Gastrocnemius medialis (tissue), 4 donors: Measurements from ENCODE around the gene CDH23. TPM values are rescaled to one million over a fixed set of nuclear protein-coding genes. Genes with fewer than 3 reads are reported as not detected.

Source experiments
- ATAC-seq, 2 donors: fragments of 150-250 bp; one replicate each; pipeline ENCODE4 v1.9.1; 2016
- DNase-seq, 2 donors: peaks; one replicate each; pipeline ENCODE4 v3.0.0-alpha.2; 2019
- H3K27ac ChIP-seq, 4 donors: fragments of 200-600 bp; sonication (generic); 1 replicate in 1 of 4; 2 replicates in 3 of 4; pipeline ENCODE4 v1.5.1; 2016 to 2018; ENCODE audit warnings: mild to moderate bottlenecking in 2 of 4, moderate library complexity in 1 of 4
- H3K27me3 ChIP-seq, 3 donors: fragments of 200-600 bp; sonication (generic) in 2 of 3; 1 replicate in 1 of 3; 2 replicates in 2 of 3; pipeline versions ENCODE4 v1.5.1 to v1.6.0; 2016 to 2019; ENCODE audit warnings: mild to moderate bottlenecking in 1 of 3, moderate library complexity in 1 of 3
- H3K36me3 ChIP-seq, 2 donors: fragments of 200-600 bp; sonication (generic) in 1 of 2; one replicate each; pipeline ENCODE4 v1.5.1; 2017 to 2018
- H3K4me1 ChIP-seq, 2 donors: fragments of 200-600 bp; sonication (generic) in 1 of 2; one replicate each; pipeline ENCODE4 v1.5.1; 2016 to 2017; ENCODE audit warnings: mild to moderate bottlenecking in 2 of 2
- H3K4me3 ChIP-seq, 4 donors: fragments of 200-600 bp; sonication (generic) in 3 of 4; 1 replicate in 1 of 4; 2 replicates in 3 of 4; pipeline ENCODE4 v1.5.1; 2016 to 2019; ENCODE audit warnings: mild to moderate bottlenecking in 2 of 4
- H3K9me3 ChIP-seq, 3 donors: fragments of 200-600 bp; sonication (generic) in 2 of 3; 1 replicate in 1 of 3; 2 replicates in 2 of 3; pipeline ENCODE4 v1.5.1; 2016 to 2019
- CTCF ChIP-seq, 5 experiments: fragments of 450-650 bp in 3 of 5; fragments of 200-600 bp in 2 of 5; sonication (generic) in 2 of 5; IDR thresholded peaks in 4 of 5; conservative IDR thresholded peaks in 1 of 5; 1 replicate in 4 of 5; 2 replicates in 1 of 5; pipeline ENCODE4 v1.5.1; 2016 to 2019; ENCODE audit warnings: antibody characterized with exemption in 5 of 5, mild to moderate bottlenecking in 3 of 5, moderate library complexity in 3 of 5
- POLR2A ChIP-seq, 2 donors: fragments of 450-650 bp; IDR thresholded peaks; one replicate each; pipeline ENCODE4 v1.6.1; 2017; ENCODE audit warnings: antibody characterized with exemption in 2 of 2, mild to moderate bottlenecking in 2 of 2, moderate library complexity in 2 of 2
- in situ Hi-C, 4 donors: fragments of 200-750 bp; cut with MboI; loops; one replicate each; pipeline versions ENCODE4 v1.15.0 to v1.8.0; 2017; ENCODE audit warnings: low sequenced_read_pairs in 4 of 4
- intact Hi-C: fragments of 100-400 bp; cut with DNase I; formaldehyde crosslinking; loops from one replicate; pipeline ENCODE4 v1.15.1; 2023; ENCODE audit warnings: low total_unique reads
- total RNA-seq, 4 donors: library from RNA; depleted of rRNA; stranded (reverse); fragments of >200 nt; gene quantifications; one replicate each; pipeline versions ENCODE4 v1.1.0 to v1.2.3, GENCODE V29; 2016

CDH23 gene
- total RNA-seq, 4 donors from 2014 or later, result 0.53 to 1.8 (median 1.2) TPM

GRCh38 chr10:71554671-71555070, 158.0 kb downstream of the CDH23 start:
- in situ Hi-C loops (loop anchor here in 1 of 4 donors (25.0 kb wide), 1 partner anchor 242 kb away; the partner anchor contains the start of gene SLC29A3), intact Hi-C loops (no loop called here)
- ATAC-seq (no peak), DNase-seq (no peak)
- no peaks in the 10 kb centered on the region for H3K9me3 ChIP-seq
- H3K36me3 ChIP-seq, result no peaks in the 10 kb centered on the region
- H3K4me1 ChIP-seq, result no peaks in the 10 kb centered on the region
- H3K27ac ChIP-seq, result no peak overlapping the region
- H3K4me3 ChIP-seq, result no peak overlapping the region
- no peak for TF ChIP-seq CTCF (IDR thresholded peaks at IDR 0.05 in 4 of 5, conservative IDR thresholded peaks at IDR 0.05 in 1 of 5)
- TF ChIP-seq POLR2A (IDR thresholded peaks at IDR 0.05), result no peak
- no peaks in the 10 kb centered on the region for H3K27me3 ChIP-seq

GRCh38 chr10:71555087-71555723, 158.5 kb downstream of the CDH23 start:
- no peak overlapping the region for H3K4me3 ChIP-seq

GRCh38 chr10:71555724-71556119, 159.0 kb downstream of the CDH23 start:
- in situ Hi-C loops (loop anchor here in 1 of 4 donors (25.0 kb wide), 1 partner anchor 243 kb away; the partner anchor contains the start of gene SLC29A3), intact Hi-C loops (no loop called here)
- H3K9me3 ChIP-seq, result no peaks in the 10 kb centered on the region
- no peak overlapping the region for H3K4me3 ChIP-seq
- no peak for DNase-seq
- no peaks in the 10 kb centered on the region for H3K4me1 ChIP-seq
- no peaks in the 10 kb centered on the region for H3K27me3 ChIP-seq
- ATAC-seq, result no peak
- TF ChIP-seq CTCF (IDR thresholded peaks at IDR 0.05 in 4 of 5, conservative IDR thresholded peaks at IDR 0.05 in 1 of 5) (no peak), POLR2A (IDR thresholded peaks at IDR 0.05) (no peak)
- no peaks in the 10 kb centered on the region for H3K36me3 ChIP-seq
- no peak overlapping the region for H3K27ac ChIP-seq

More at GRCh38 chr10:71555087-71555723, 158.5 kb downstream of the CDH23 start:
- TF ChIP-seq CTCF (IDR thresholded peaks at IDR 0.05 in 4 of 5, conservative IDR thresholded peaks at IDR 0.05 in 1 of 5) (no peak), POLR2A (IDR thresholded peaks at IDR 0.05) (no peak)
- H3K4me1 ChIP-seq, result no peaks in the 10 kb centered on the region
- DNase-seq (no peak), ATAC-seq (no peak)
- no peaks in the 10 kb centered on the region for H3K9me3 ChIP-seq
- in situ Hi-C loops, result loop anchor here in 1 of 4 donors (25.0 kb wide), 1 partner anchor 243 kb away; the partner anchor contains the start of gene SLC29A3
- no peak overlapping the region for H3K27ac ChIP-seq
- intact Hi-C loops, result no loop called here
- H3K36me3 ChIP-seq, result no peaks in the 10 kb centered on the region
- no peaks in the 10 kb centered on the region for H3K27me3 ChIP-seq

GRCh38 chr10:71558991-71559390, 162.3 kb downstream of the CDH23 start:
- no peak for TF ChIP-seq POLR2A (IDR thresholded peaks at IDR 0.05)
- TF ChIP-seq CTCF (IDR thresholded peaks at IDR 0.05 in 4 of 5, conservative IDR thresholded peaks at IDR 0.05 in 1 of 5), result no peak
- intact Hi-C loops, result no loop called here

More at GRCh38 chr10:71558991-71559390, 162.3 kb downstream of the CDH23 start:
- Histone ChIP-seq H3K36me3 (no peaks in the 10 kb centered on the region), H3K27ac (no peak overlapping the region), H3K27me3 (no peaks in the 10 kb centered on the region), H3K4me1 (no peaks in the 10 kb centered on the region), H3K4me3 (no peak overlapping the region), H3K9me3 (no peaks in the 10 kb centered on the region)
- no peak for ATAC-seq
- in situ Hi-C loops, result loop anchor here in 1 of 4 donors (25.0 kb wide), 1 partner anchor 247 kb away; the partner anchor contains the start of gene SLC29A3
- DNase-seq, result no peak
